Measurements from ENCODE around the gene ASCC1.

The ASCC1 gene

GRCh38 chr10:72097448-72098300 is 118.4 kb downstream of the ASCC1 start:
- no peak for FAIRE-seq
- no peak for DNase-seq (ENCODE audit: insufficient read length, low spot score)
- no peak for TF ChIP-seq CTCF (IDR thresholded peaks at IDR 0.05; ENCODE audit: insufficient read depth, missing control alignments)

DNA sequence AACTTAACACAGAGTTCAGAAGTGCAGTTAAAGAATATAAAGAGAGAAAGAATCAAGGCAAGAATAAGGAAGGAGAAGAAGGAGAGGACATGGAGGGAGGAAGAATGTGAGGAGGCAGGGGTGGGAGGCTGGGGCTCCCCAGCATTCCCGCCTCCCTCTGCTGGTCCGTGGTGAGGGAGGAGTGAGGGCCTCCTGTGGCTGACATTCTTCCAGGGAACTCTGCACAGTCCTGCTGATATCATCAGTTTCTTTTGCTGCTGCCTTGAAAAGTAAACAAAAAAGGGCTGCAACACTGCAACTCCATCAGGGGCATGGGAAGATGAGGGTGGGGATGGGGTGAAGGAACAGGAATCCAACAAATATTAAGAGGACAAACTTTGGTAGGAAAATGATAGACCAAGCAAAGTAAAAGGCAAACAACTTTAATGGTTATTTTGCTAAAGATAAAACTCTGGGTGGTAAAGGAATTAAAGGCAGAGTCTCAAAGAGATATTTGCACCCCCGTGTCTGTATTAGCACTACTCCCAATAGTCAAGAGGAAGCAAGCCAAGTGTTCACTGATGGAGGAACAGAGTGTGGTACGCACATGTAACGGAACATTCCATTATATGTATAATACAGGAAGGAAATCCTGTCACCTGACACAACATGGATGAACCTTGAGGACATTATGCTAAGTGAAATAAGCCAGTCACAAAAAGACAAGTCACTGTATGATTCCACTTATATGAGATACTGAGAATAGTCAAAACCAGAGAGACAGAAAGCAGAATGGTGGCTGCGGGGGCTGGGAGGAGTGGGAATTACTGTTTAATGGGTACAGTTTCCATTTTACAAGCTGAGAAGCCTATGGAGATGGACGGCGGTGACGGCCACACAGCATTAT is 119.7 kb downstream of the ASCC1 start:
- no peak for FAIRE-seq
- no peak for TF ChIP-seq CTCF (IDR thresholded peaks at IDR 0.05; ENCODE audit: insufficient read depth, missing control alignments)
- no peak for DNase-seq (ENCODE audit: insufficient read length, low spot score)

- FAIRE-seq (no peak), DNase-seq (ENCODE audit: insufficient read length, low spot score) (no peak)
Measured at GRCh38 chr10:72095195-72095594, 120.9 kb downstream of the ASCC1 start.

DNA sequence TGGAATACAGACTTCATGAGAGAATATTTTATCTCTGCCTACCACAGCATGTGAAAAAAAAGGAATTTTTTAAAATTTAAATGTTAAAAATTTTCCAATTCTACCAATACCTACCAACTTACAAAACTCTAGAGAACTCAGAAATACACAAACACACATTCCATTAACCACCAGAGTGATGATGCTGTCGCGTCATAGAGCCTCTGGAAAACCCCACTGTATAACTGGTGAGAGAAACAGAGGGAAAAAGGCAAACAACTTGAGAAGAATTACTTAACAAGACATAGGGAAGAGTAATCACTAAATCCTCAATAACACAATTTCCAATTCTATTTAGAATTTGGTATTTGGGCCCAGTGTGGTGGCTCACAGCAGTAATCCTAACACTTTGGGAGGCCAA is 121.5 kb downstream of the ASCC1 start:
- no peak for TF ChIP-seq CTCF (IDR thresholded peaks at IDR 0.05; ENCODE audit: insufficient read depth, missing control alignments)
- DNase-seq (ENCODE audit: insufficient read length, low spot score) (no peak), FAIRE-seq (no peak)

More at GRCh38 chr10:72095195-72095594, 120.9 kb downstream of the ASCC1 start:
- TF ChIP-seq CTCF (IDR thresholded peaks at IDR 0.05; ENCODE audit: insufficient read depth, missing control alignments), result no peak

GRCh38 chr10:72093450-72093849 is 122.6 kb downstream of the ASCC1 start:
- no peak for FAIRE-seq
- no peak for TF ChIP-seq CTCF (IDR thresholded peaks at IDR 0.05; ENCODE audit: insufficient read depth, missing control alignments)
- no peak for DNase-seq (ENCODE audit: insufficient read length, low spot score)

DNA sequence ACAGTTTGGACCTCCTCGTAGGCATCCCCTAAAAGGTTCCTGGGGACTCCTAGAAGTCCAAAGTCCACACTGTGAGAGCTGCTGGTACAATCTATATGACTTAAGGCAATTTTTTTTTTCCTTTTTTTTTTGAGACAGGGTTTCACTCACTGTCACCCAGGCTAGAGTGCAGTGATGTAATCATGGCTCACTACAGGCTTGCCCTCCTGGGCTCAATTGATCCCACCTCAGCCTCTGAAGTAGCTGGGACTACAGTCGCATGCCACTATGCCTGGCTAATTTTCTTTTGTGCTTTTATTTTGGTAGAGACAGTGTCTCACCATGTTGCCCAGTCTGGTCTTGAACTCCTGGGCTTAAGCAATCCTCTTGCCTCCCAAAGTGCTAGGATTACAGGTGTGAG is 123.1 kb downstream of the ASCC1 start:
- DNase-seq (ENCODE audit: insufficient read length, low spot score) (no peak), FAIRE-seq (no peak)
- no peak for TF ChIP-seq CTCF (IDR thresholded peaks at IDR 0.05; ENCODE audit: insufficient read depth, missing control alignments)
